ENCODE data around the gene PRH1.

GRCh38 chr12:10891937-10892336, 7.9 kb upstream of the PRH1 start:
- no peak for TF ChIP-seq HIVEP1 (CRISPR knock-in tag; IDR thresholded peaks at IDR 0.05)
- TF ChIP-seq MXD4 (CRISPR knock-in tag; IDR thresholded peaks at IDR 0.05), result no peak
- TF ChIP-seq ZBTB40 (IDR thresholded peaks at IDR 0.05), result no peak
- TF ChIP-seq ZBTB40 (CRISPR knock-in tag; IDR thresholded peaks at IDR 0.05), result no peak; the same call in 1 of the 2 replicates
- TF ChIP-seq JUNB (CRISPR knock-in tag; IDR thresholded peaks at IDR 0.05; ENCODE audit: borderline replicate concordance), result peak; percentile 70; the same call in 1 of the 2 replicates
- TF ChIP-seq ZBTB46 (CRISPR knock-in tag; IDR thresholded peaks at IDR 0.05; ENCODE audit: borderline replicate concordance), result no peak
- TF ChIP-seq STAG1 (CRISPR knock-in tag; IDR thresholded peaks at IDR 0.05), result 0 out of 2 replicates have a peak, but pooled peaks have one; percentile 10
- no peak for TF ChIP-seq CTCF (CRISPR knock-in tag; IDR thresholded peaks at IDR 0.05)
- TF ChIP-seq ZNF501 (CRISPR knock-in tag; IDR thresholded peaks at IDR 0.05), result no peak
- TF ChIP-seq SIN3A (IDR thresholded peaks at IDR 0.05; ENCODE audit: borderline replicate concordance, low read depth, low read length), result no peak
